Measurements from ENCODE around the gene STK39. TPM values are rescaled to one million over a fixed set of nuclear protein-coding genes. Genes with fewer than 3 reads are reported as not detected.
"Not testable (repeated sequence)": the region's sequence is repeated elsewhere in the genome, so short reads cannot be mapped to it uniquely, and the experiment has no call there.

Gene STK39
- total RNA-seq, 2 experiments from 2014 or later = 27.3 to 28.8 TPM

- Mint-ChIP-seq H3K36me3 (peaks cover 18% of the 10 kb centered on the region), H3K4me3 (no peak overlapping the region), H3K27ac (no peak overlapping the region), H3K4me1 (no peaks in the 10 kb centered on the region), H3K27me3 (no peaks in the 10 kb centered on the region), H3K9me3 (no peaks in the 10 kb centered on the region)
- POLR2A ChIA-PET = no interaction called here
- no peak for ATAC-seq (ENCODE audit: low read depth)
- DNase-seq = no peak
Measured at GRCh38 chr2:168044579-168044978, 202.8 kb downstream of the STK39 start.

DNA sequence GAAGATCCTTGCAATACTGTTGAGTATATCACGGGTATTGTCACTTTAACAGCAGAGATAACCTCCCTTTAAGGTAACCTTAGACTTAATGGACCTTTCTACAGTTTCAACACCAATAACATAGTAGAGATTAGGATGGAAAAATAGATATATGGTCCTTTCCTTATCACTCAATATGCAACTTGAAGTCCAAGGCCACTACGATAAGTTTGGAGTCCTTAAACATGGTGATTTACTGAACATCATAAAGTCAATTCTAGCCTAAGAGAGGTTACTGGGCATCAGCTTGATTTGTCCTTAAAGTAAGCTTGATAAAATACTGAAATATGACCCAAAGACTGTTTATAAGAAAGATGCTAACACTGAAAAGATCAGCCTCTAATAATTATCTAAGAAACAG, 203.2 kb downstream of the STK39 start:
- no peak overlapping the region for H3K4me3 Mint-ChIP-seq
- H3K9me3 Mint-ChIP-seq = no peaks in the 10 kb centered on the region
- no peak overlapping the region for H3K27ac Mint-ChIP-seq
- POLR2A ChIA-PET = no interaction called here
- H3K4me1 Mint-ChIP-seq = no peaks in the 10 kb centered on the region
- DNase-seq (no peak), ATAC-seq (ENCODE audit: low read depth) (no peak)
- H3K27me3 Mint-ChIP-seq = no peaks in the 10 kb centered on the region
- H3K36me3 Mint-ChIP-seq = peaks cover 18% of the 10 kb centered on the region

- H3K36me3 Mint-ChIP-seq = peaks cover 12% of the 10 kb centered on the region
- H3K4me1 Mint-ChIP-seq; H3K27me3 Mint-ChIP-seq; H3K27ac Mint-ChIP-seq; ATAC-seq (ENCODE audit: low read depth); POLR2A ChIA-PET; H3K4me3 Mint-ChIP-seq; H3K9me3 Mint-ChIP-seq; DNase-seq: not testable (repeated sequence)
Measured at GRCh38 chr2:168042127-168042824, 205.1 kb downstream of the STK39 start.

- ATAC-seq (ENCODE audit: low read depth) = no peak
- Mint-ChIP-seq H3K36me3 (peaks cover 19% of the 10 kb centered on the region), H3K4me1 (no peaks in the 10 kb centered on the region)
Measured at GRCh38 chr2:168039881-168040280, 207.5 kb downstream of the STK39 start.

DNA sequence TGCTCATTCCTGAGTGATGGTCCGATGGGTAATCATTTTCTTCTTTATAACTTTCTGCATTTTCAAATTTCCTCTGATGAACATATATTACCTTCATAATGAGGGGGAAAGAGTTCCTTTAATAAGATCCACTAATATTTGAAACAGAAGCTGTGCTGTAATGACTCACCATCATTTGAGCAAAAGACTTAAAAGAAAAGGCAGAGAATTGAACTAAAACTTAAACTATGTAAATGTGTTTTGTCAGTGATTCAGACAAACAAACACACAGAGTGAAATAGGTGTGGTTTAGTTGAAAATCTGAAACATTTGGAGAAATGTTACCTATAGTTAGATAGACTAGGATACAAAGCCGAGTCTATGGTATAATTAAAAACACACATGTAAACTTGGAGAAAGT, 209.6 kb downstream of the STK39 start:
- Mint-ChIP-seq H3K4me3 (no peak overlapping the region), H3K36me3 (peaks cover 22% of the 10 kb centered on the region), H3K4me1 (no peaks in the 10 kb centered on the region), H3K27me3 (no peaks in the 10 kb centered on the region), H3K27ac (no peak overlapping the region), H3K9me3 (no peaks in the 10 kb centered on the region)
- POLR2A ChIA-PET = no interaction called here
- ATAC-seq (ENCODE audit: low read depth) (no peak), DNase-seq (no peak)

More at GRCh38 chr2:168039881-168040280, 207.5 kb downstream of the STK39 start:
- Mint-ChIP-seq H3K27ac (no peak overlapping the region), H3K9me3 (no peaks in the 10 kb centered on the region), H3K27me3 (no peaks in the 10 kb centered on the region), H3K4me3 (no peak overlapping the region)
- no peak for DNase-seq
- POLR2A ChIA-PET = no interaction called here

GRCh38 chr2:168035458-168035857, 211.9 kb downstream of the STK39 start:
- Mint-ChIP-seq H3K4me1 (peaks cover 2% of the 10 kb centered on the region), H3K9me3 (no peaks in the 10 kb centered on the region), H3K4me3 (no peak overlapping the region), H3K36me3 (peaks cover 24% of the 10 kb centered on the region), H3K27ac (no peak overlapping the region), H3K27me3 (no peaks in the 10 kb centered on the region)
- ATAC-seq (ENCODE audit: low read depth) = no peak
- POLR2A ChIA-PET = no interaction called here
- no peak for DNase-seq

DNA sequence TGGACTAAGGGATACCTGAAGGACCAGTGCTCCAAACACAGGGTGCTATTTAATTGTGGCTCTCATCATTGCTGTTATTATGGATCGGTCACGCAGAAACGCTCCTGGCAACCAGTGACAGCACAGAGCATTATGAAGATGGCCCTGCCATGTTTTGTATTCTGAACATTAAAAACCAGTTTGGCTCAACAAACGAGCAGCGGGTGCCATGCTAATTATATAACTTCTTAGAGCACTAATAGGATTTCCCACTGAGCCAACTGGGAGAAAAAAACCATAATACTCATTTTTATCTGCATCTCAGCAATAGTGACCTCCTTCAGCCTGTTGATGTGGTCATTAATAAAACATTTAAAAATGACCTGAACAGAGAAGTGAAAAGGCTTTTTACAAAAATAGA, 212.8 kb downstream of the STK39 start:
- DNase-seq (no peak), ATAC-seq (ENCODE audit: low read depth) (no peak)
- Mint-ChIP-seq H3K27me3 (no peaks in the 10 kb centered on the region), H3K4me3 (no peak overlapping the region), H3K36me3 (peaks cover 22% of the 10 kb centered on the region), H3K9me3 (no peaks in the 10 kb centered on the region), H3K27ac (no peak overlapping the region), H3K4me1 (peaks cover 2% of the 10 kb centered on the region)
- POLR2A ChIA-PET = no interaction called here

- no peak overlapping the region for H3K4me3 Mint-ChIP-seq
- H3K27ac Mint-ChIP-seq = no peak overlapping the region
- H3K36me3 Mint-ChIP-seq = peaks cover 22% of the 10 kb centered on the region
- ATAC-seq (ENCODE audit: low read depth) (no peak), DNase-seq (no peak)
- no peaks in the 10 kb centered on the region for H3K9me3 Mint-ChIP-seq
- H3K4me1 Mint-ChIP-seq = peaks cover 2% of the 10 kb centered on the region
- POLR2A ChIA-PET = no interaction called here
- no peaks in the 10 kb centered on the region for H3K27me3 Mint-ChIP-seq
Measured at GRCh38 chr2:168033966-168034365, 213.4 kb downstream of the STK39 start.

GRCh38 chr2:168032091-168032490, 215.3 kb downstream of the STK39 start:
- POLR2A ChIA-PET = no interaction called here
- no peak for DNase-seq
- peaks cover 22% of the 10 kb centered on the region for H3K36me3 Mint-ChIP-seq

DNA sequence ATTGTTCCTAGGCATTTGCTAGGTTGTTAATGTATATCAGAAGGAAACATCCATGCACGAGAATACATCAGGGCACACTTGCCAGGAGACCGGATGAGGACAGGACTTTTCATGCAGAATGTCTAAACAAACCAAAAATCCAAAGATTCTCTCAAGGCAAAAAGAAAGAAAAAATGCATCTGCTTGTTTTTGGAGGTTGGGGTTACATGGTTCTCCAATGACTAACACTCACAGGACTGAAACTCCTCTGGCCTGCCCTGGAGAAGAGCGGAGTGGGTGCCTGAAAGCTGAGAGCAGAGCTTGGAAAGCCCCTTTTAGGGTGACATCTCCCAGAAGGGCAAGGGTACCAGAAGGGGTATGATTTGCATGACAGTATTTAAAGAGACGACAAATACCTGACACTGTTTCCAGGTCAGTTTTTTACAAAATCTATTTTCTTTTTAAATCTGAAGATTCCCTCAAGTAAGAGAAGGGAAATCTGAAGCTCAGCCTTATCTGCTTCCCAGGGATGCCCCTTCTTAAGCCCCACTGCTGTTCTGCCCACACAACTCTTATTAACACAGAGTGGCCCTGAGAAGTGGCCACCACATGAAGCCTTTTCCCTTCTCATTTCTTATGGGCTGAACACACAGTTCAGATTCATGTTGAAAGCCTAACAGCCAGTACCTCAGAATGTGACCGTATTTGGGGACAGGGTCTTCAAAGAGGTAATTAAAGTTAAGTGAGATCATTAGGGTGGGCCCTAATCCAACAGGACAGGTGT, 216.4 kb downstream of the STK39 start:
- no peak for ATAC-seq (ENCODE audit: low read depth)
- H3K27ac Mint-ChIP-seq = no peak overlapping the region
- no peaks in the 10 kb centered on the region for H3K27me3 Mint-ChIP-seq
- H3K4me3 Mint-ChIP-seq = no peak overlapping the region
- no peaks in the 10 kb centered on the region for H3K9me3 Mint-ChIP-seq
- H3K4me1 Mint-ChIP-seq = peaks cover 6% of the 10 kb centered on the region
- POLR2A ChIA-PET = no interaction called here
- peaks cover 20% of the 10 kb centered on the region for H3K36me3 Mint-ChIP-seq
- no peak for DNase-seq

More at GRCh38 chr2:168032091-168032490, 215.3 kb downstream of the STK39 start:
- H3K27ac Mint-ChIP-seq = no peak overlapping the region
- ATAC-seq (ENCODE audit: low read depth) = no peak
- no peaks in the 10 kb centered on the region for H3K9me3 Mint-ChIP-seq
- H3K27me3 Mint-ChIP-seq = no peaks in the 10 kb centered on the region
- peaks cover 6% of the 10 kb centered on the region for H3K4me1 Mint-ChIP-seq
- H3K4me3 Mint-ChIP-seq = no peak overlapping the region

DNA sequence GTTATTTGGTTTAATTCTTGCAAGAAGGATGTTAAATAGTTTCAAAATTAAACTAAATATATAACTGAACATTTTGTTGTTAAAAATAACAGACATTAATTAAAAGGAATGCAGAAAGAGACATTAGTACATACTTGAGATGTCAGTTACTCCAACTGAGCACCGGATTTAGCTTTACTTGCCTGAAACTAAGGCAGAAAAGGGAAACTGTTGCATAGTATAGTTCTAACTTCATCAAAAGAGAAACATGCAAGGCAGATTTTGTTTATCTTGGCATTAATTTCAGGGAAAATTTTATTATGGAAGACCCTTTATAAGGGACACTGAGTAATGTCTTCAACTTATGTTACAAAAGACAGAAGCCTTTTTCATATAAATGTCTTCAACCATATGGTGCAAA, 218.3 kb downstream of the STK39 start:
- no peaks in the 10 kb centered on the region for H3K9me3 Mint-ChIP-seq
- POLR2A ChIA-PET = no interaction called here
- no peaks in the 10 kb centered on the region for H3K27me3 Mint-ChIP-seq
- H3K4me1 Mint-ChIP-seq = peaks cover 6% of the 10 kb centered on the region
- H3K36me3 Mint-ChIP-seq = peaks cover 18% of the 10 kb centered on the region
- H3K27ac Mint-ChIP-seq = no peak overlapping the region
- DNase-seq (no peak), ATAC-seq (ENCODE audit: low read depth) (no peak)
- no peak overlapping the region for H3K4me3 Mint-ChIP-seq

GRCh38 chr2:168028362-168028761, 219.0 kb downstream of the STK39 start:
- POLR2A ChIA-PET = no interaction called here

DNA sequence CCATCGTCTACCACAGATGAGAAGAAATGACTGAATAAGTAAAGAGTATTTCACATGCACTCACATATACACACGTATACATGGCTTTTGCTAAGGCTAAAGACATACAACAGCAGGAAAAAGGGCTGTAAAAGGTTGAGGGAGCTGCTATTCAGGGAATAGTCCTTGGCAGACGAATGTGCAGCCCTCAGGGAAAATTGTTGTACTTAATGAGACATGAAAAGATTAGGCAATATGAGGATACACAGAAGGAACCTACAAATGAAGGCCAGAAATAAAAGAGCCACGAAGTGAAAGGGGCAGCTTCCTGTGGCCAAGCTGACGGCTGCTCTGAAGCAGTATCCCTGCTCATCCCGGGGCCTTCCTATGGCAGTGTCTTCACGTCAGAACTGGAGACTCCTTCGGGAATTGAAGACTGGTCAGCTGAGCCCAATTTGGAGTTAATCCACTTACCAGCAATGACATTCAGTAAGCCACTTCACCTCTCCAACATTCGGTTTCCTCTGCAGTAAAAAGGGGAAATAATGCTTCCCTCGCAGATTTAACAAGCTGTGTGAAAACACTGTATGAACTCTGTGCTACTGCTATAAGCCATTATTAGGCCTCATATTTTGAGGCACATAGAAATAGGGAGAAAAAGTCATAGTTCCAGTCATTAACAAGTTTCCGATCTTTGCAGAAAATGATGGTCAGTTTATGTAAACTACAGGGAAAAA, 221.8 kb downstream of the STK39 start:
- ATAC-seq (ENCODE audit: low read depth) (no peak), DNase-seq (no peak)
- Mint-ChIP-seq H3K4me3 (no peak overlapping the region), H3K27me3 (no peaks in the 10 kb centered on the region), H3K36me3 (peaks cover 7% of the 10 kb centered on the region), H3K9me3 (no peaks in the 10 kb centered on the region), H3K27ac (no peak overlapping the region), H3K4me1 (peaks cover 4% of the 10 kb centered on the region)
- POLR2A ChIA-PET = no interaction called here

More at GRCh38 chr2:168028362-168028761, 219.0 kb downstream of the STK39 start:
- DNase-seq = no peak
- Mint-ChIP-seq H3K27ac (no peak overlapping the region), H3K4me1 (peaks cover 6% of the 10 kb centered on the region), H3K27me3 (no peaks in the 10 kb centered on the region), H3K4me3 (no peak overlapping the region), H3K9me3 (no peaks in the 10 kb centered on the region), H3K36me3 (peaks cover 14% of the 10 kb centered on the region)
- no peak for ATAC-seq (ENCODE audit: low read depth)

GRCh38 chr2:168024459-168024858, 222.9 kb downstream of the STK39 start:
- ATAC-seq (ENCODE audit: low read depth) (no peak), DNase-seq (no peak)
- Mint-ChIP-seq H3K36me3 (peaks cover 7% of the 10 kb centered on the region), H3K9me3 (no peaks in the 10 kb centered on the region), H3K4me3 (no peak overlapping the region), H3K27ac (no peak overlapping the region), H3K27me3 (no peaks in the 10 kb centered on the region), H3K4me1 (peaks cover 4% of the 10 kb centered on the region)
- POLR2A ChIA-PET = no interaction called here
